SJSA1 (cell line): ENCODE measurements around the gene CDH9. TPM values are rescaled to one million over a fixed set of nuclear protein-coding genes. Genes with fewer than 3 reads are reported as not detected.

ENCODE experiments used
- DNase-seq, 2 experiments: peaks; one replicate each; pipeline ENCODE4 v3.0.0-alpha.2; 2015 to 2020; ENCODE audit warnings: low spot score in 2 of 2, low read depth in 1 of 2
- H3K27ac ChIP-seq: fragments of 250-450 bp; sonication (Bioruptor Pico); 2 replicates; pipeline ENCODE4 v1.5.1; 2020; ENCODE audit warnings: mild to moderate bottlenecking, moderate library complexity
- H3K27me3 ChIP-seq: fragments of 250-450 bp; sonication (Bioruptor Pico); replicated peaks from 2 replicates; pipeline ENCODE4 v1.5.1; 2020; ENCODE audit warnings: mild to moderate bottlenecking, moderate library complexity
- H3K36me3 ChIP-seq: fragments of 250-450 bp; sonication (Bioruptor Pico); 2 replicates; pipeline ENCODE4 v1.5.1; 2020; ENCODE audit warnings: mild to moderate bottlenecking
- H3K4me1 ChIP-seq: fragments of 250-450 bp; sonication (Bioruptor Pico); replicated peaks from 2 replicates; pipeline ENCODE4 v1.6.1; 2021; ENCODE audit warnings: mild to moderate bottlenecking
- H3K4me3 ChIP-seq: fragments of 250-450 bp; sonication (Bioruptor Pico); 2 replicates; pipeline ENCODE4 v1.5.1; 2020; ENCODE audit warnings: mild to moderate bottlenecking
- H3K9me3 ChIP-seq: fragments of 250-450 bp; sonication (Bioruptor Pico); replicated peaks from 2 replicates; pipeline ENCODE4 v1.5.1; 2020; ENCODE audit warnings: mild to moderate bottlenecking
- total RNA-seq: library from RNA; depleted of rRNA; stranded (reverse); fragments of >200 nt; shearing (Covaris generic); gene quantifications from 2 replicates; pipeline ENCODE4 v1.2.3, GENCODE V29; 2014

CDH9 gene
- total RNA-seq, 1 experiment from 2014 or later: not detected

DNA sequence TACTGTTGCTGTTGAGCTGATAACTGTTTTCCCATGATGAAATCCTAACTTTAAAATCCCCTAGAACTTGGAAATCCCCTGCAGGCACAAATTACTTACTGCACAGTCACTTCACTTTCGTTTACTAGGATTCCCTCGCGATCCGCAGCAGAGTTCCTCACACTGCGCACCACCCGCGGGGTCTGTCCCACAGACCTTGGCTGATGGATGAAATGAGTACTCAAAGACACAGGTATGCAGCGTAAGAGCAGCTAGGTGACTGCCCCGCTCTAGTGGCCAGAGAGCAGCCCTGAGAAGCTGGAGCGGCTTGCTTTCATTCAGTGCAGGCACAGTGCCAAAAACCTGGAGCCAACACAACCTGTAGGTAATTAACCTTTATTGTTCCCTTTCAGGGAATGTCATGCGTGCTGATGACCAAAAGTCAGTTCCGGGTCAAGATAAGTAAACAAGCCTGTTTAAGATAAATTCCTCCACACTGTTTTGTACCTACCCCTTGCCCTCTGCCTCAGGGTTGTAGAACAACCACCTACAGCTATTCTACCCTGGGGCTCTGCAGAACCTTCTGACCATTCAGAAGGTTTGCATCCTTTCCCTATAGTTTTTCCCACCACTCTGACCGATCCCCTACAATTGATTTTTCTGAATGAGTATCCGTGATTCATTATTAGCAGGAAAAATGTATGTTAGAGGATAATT is 191.2 kb downstream of the CDH9 start:
- Histone ChIP-seq H3K4me3 (no peak overlapping the region), H3K36me3 (no peaks in the 10 kb centered on the region), H3K27me3 (no peaks in the 10 kb centered on the region), H3K27ac (no peak overlapping the region), H3K9me3 (no peaks in the 10 kb centered on the region), H3K4me1 (no peaks in the 10 kb centered on the region)
- no peak for DNase-seq

DNA sequence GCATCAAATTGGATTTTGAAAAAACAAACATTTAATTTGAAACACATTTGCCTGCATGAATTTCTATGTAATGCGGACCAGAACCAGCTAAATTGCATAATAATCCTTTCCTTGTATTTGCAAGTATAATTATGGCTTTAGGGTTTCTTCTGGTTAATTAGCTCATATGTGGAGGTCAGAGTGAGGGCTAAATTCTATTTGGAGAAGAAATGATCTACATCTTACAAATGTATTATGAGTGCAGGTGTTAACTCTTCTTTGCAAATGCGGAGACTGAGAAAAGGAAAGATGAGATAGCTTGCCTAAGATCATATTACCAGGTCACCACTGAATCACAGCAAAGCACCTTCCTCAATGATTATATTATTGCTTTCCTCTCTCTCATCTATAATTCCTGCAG is 194.7 kb downstream of the CDH9 start:
- Histone ChIP-seq H3K27me3 (no peaks in the 10 kb centered on the region), H3K4me1 (no peaks in the 10 kb centered on the region), H3K9me3 (no peaks in the 10 kb centered on the region), H3K27ac (no peak overlapping the region), H3K36me3 (no peaks in the 10 kb centered on the region), H3K4me3 (no peak overlapping the region)
- no peak for DNase-seq

DNA sequence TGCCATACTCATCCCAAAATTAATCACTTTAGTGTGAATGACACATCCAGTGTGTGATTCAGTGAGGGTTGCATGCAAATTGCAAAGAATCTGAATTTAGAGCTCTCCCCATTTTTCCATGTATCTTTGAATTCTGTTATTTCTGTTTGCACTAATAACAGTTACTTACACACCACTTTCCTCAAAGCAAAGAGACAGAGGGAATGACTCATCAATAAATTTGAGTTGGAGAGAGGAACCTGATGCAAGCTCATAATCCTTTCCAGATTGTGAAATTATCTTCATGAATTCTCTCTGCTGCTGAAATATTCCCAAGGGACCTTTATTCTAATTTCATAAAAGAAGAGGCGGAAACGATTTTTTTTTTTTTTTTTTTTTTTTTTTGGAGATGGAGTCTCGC is 204.8 kb downstream of the CDH9 start:
- no peak for DNase-seq
- no peak overlapping the region for H3K4me3 ChIP-seq
- H3K27me3 ChIP-seq: no peaks in the 10 kb centered on the region
- no peak overlapping the region for H3K27ac ChIP-seq
- H3K36me3 ChIP-seq: no peaks in the 10 kb centered on the region
- no peaks in the 10 kb centered on the region for H3K9me3 ChIP-seq
- H3K4me1 ChIP-seq: no peaks in the 10 kb centered on the region
